Stimulated activated CD4-positive, alpha-beta T cell treated with anti-CD3 and anti-CD28 coated beads, Interleukin-1b, Interleukin-23, amount 100 ng/mL, for 1 hour (primary cell): ENCODE data around the gene MYO18B.

Source experiments
- DNase-seq, 2 donors: peaks; one replicate each; pipeline ENCODE4 v3.0.0-alpha.2; 2020; ENCODE audit warnings: low read depth in 2 of 2

MYO18B gene

DNA sequence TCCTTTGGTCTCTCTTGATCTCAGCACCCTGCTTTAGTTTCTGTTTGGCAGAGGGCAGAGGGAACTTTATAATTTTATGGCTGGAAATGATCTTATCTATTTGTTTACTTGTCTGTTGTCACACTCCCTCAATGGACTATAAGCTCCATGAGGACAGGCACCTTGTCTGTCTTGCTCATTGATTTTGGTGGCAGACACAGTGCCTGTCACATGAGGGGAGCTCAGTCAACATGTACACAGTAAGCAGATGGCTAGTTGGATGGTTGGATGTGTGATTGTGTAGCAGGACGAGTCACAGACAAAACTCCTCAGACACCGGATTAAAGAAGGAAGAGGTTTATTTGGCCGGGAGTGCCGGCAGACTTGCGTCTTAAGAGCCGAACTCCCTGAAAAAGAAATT, 80.4 kb downstream of the MYO18B start:
- DNase-seq = no peak

DNA sequence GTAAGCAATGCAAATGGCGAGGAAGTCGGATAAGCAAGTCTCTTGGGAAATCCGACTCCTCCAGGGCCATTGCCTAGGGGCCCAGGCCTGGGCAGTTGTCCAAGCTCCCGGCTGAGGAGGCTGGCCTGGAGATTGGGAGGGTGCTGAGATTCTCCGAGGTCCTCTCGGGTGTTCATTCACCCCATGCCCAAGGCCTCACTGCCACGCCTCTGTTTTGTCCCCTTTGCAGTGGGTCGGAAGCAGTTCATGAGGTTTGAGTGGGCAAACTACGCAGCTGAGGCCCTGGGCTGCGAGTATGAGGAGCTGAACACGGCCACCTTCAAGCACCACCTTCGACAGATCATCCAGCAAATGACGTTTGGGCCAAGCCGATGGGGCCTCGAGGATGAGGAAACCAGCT, 81.3 kb downstream of the MYO18B start:
- no peak for DNase-seq

DNA sequence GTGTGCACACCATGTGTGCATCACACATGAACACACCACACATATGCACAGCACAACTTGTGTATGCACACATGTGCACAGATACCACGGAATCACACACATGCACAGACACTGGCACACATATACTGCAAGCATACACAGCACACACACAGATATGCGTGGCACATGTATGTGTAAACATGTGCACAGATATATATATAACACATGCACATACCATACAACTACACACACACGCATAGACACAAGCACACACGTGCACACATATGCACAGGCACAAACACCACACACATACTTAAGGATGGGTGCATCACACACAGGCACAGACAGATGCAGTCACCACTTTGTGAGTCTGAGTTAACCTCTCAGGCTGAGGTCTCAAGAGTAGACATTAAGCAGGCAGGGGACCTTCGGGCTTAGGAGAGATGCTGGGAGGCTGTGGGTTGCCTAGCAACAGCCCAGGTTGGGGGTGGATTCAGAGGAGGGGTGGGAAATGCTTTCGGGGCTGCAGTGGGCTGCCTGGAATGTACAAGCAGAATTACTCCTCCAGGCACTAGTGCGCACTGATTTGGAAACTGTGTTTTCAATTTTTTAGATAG, 82.9 kb downstream of the MYO18B start:
- no peak for DNase-seq

DNA sequence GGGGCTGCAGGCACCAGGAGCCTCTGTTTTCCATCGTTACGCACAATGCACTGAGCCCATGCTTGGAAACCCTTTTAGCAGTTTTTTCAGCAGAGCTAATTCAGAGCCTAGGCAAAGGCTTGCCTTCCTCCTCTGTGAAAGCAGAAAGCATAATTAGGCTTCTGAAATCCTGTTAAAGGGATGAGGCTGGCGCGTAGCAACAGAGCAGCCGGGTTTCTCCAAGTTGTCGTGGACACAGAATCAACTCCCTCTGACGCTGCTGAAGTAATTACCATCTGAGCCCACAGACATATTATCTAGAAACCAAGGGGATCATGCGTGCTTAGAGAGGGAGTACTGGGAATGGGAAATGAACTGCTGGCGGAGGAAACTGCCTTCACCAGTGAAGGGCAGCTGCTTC, 85.4 kb downstream of the MYO18B start:
- no peak for DNase-seq

DNA sequence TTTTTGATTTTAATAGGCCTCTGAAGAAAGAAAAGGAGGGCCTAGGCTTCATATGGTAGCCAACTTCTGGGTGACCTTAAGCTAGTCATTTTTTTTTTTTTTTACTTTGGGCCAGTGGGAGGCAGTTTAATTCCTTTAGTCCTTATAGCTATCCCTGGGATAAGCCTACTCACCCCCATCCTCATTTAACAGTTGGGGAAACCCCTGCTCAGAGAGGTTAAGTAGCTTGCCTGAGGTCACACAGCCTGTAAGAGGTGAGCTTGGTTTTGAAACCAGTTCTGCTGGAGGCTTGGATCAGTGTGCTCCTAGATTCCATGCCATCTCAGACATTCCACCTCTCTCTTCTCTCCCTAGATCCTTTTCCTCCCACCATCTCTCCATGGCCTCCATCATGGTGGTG, 86.4 kb downstream of the MYO18B start:
- no peak for DNase-seq

DNA sequence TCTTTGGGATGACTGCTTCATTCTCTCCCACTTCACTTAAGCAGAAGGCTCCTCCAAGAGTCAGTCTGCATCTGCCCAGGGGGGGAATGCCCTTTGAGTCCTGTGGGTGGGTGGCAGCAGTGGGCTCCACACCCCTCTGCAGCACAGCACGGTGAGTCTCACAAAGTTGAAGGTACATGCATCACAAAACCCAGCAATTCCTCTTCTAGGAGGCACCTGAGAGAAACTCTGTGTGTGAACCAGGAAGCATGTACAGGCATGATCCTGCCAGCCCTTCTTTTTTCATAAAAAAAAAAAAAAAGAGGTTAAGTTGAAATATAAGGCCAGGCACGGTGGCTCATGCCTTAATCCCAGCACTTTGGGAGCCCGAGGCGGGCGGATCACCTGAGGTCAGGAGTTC, 87.2 kb downstream of the MYO18B start:
- no peak for DNase-seq

DNA sequence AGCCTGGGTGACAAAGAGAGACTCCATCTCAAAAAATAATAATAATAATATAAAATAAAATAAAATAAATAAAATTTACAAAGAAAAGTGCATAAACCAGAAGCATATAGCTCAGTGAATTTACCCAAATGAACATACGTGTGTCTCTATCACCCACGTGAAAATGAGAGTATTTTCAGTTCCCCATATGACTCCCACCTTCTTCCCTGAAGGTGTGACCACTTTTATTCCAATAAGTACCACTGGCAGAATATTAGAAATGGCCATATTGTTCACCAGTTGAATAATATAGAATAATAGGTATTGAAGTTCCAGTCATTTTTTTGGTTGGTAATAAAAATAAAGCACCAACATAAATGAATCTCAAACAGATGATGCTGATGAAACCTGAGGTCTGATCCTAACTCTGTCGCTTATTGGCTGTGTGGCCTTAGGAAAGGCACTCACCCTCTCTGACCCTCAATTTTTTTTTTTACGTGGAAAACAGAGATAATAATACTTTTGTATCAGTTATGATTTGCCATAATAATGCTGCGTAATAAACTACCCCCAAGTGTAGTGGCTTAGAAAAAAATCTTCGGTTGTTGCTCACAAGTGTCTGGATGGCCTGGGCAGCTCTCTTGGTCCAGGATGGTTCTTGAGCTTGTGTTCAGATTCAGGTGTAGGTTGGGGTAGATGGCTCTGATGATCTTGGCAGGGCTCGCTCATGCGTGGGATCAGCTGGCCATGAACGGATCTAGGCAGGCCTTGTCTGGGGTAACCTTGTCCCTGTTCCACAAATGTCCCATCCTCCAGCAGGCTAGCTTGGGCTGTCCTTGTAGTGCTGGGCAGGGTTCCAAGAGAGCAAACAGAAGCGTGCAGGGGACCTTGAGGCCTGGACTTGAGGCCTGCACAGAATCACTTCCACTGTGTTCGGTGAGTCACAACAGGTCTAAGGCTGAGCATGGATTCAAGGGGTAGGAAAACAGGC, 88.1 kb downstream of the MYO18B start:
- no peak for DNase-seq

DNA sequence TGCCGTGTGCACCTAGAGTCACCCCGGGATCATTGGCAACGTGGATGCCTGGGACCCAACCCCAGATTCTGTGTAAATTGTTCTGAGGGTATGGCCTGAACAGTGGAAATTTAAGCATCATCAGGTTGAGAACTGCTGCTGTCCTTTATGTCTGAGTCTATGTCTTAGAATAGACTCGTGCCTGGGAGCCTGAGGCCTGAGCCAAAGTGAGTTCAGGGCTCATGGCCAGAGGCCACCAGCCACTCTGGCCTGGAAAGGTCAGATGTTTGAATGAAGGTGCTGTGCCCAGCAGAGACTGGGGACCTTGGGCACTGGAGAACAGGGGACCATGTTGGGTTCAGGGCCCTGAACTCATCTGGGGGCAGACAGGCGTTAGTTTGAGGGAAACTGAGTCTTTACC, 91.1 kb downstream of the MYO18B start:
- DNase-seq = no peak

DNA sequence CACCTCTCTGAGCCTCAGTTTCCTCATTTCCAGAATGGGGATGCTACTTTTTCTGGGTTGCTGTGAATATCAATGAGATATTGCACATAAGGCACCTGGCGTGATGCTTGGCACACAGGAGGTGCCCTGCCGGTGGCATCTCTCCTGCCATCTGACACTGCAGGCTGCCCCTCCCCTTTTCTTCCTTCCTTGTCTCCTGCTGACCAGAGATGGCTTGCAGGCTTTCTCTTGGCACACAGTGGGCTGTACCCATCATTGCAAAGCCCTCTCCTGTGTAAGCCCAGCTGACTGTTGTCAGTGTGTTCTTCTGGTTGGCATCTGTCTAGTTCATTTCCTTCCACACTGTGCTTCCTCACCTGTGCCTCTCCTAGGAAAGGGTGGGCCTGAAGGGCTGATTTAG, 91.7 kb downstream of the MYO18B start:
- DNase-seq = no peak

DNA sequence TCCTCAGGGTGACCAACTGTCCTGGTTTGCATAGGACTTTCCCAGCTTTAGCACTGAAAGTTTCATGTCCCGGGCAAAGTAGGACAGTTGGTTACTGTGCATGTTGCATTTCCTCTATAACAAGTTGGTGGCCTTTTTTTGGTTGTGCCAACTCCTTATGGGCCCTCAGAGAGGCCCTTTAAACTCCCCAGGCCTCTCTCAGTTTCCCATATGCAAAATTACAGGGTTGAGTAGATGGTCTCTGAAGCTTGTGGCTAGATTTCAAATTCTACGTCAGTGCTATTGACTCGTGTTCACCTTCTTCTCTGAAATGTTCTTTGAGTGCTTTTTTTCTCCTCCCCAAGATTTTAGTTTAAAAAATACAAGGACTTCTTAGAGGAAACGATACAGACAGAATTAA, 92.5 kb downstream of the MYO18B start:
- no peak for DNase-seq

DNA sequence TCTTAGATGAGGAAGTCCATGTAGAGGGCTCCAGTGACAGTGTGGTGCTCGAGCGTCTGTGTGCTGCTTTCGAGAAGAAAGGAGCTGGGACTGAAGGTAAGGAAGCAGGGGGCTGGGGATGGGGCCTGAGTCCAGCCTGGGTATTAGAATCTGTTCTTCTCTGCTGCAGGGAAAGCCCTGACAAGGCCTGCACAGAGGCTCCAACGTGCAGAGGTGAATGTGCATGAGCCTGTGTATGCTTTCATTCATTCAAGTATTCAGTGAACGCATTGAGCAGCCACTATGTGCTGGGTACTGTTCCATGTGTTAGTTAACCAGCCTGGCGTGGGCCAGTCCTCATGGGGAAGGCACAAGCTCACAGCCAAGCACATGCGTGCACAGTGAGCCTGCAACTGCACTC, 93.4 kb downstream of the MYO18B start:
- DNase-seq = no peak

DNA sequence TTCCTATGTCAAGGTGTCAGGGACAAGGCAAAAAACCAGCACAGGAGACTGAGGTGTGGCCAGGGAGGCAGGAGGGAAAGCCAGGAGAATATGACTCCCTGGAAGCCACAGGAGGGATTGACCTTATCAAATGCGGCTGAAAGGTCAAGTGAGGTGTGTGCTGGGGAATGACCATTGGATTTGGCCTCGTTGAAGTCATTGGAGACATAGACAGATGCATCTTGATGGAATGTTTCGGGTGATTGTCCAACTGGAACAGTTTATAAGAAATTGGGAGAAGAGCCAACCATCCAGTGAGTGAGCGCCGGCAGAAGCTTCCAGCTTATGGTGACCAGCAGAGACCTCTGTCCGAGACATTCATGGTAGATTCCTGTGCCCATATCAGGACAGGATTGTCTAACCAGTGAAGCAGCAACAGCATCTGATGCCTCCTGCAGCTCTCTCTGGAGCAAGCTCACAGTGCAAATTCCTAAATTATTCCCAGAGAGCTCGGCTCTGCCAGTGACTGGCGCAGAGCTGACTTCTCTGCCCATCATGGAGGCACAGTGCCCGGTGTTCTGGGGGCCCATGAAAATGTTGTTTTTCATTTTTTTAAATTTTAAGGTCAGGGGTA, 95.4 kb downstream of the MYO18B start:
- DNase-seq = no peak

DNA sequence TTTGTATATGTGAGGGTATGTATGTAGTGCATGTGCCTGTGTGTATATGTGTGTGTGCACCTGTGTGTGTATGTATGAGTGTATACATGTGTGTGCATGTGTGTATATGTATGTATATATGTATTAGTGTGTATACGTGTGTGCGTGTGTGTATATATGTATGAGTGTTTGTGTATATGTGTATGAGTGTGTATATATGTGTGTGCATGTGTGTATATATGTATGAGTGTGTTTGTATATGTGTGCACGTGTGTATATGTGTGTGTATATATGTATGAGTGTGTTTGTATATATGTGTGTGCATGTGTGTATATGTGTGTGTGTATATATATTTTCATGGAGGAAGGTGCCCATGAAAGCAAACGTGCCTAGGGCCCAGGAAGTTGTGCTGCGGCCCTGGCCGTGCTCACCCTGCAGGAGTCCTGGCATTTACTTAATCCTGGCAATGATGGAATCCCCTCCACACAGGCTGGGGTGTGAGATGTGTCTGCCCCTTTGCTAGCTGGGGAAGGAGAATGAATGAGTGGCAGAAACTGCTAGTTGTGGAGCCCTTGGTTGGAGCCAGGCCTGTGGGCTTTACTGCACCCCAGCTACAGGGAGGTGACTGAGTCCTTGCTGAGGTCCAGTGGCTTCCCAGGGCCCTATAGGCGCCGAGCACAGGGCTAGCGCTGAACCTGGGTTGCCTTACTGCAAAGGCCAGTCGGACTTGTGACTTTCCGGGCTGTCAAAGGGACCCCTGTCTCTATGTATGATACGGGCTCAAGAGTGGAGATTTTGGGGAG, 97.2 kb downstream of the MYO18B start:
- no peak for DNase-seq

DNA sequence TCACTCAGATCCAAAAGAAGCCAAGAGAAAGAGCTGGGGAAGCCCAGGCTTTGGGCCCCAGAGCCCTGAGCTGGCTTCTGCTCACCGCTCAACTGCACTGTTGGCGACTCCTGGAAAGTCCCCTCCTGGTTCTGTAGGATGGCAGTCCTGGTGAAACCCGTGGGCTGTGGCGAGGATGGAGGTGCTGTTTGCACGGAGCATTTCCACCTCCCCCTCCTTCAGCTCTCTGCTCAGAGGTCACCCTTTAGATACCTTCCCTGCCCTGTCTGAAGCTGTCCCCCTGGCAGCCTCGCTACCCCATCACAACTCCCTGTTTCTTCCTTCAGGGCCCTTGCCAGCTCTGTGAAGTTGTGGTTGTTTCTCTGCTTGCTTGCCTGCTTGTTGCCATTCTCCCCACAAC, 97.8 kb downstream of the MYO18B start:
- DNase-seq = no peak

DNA sequence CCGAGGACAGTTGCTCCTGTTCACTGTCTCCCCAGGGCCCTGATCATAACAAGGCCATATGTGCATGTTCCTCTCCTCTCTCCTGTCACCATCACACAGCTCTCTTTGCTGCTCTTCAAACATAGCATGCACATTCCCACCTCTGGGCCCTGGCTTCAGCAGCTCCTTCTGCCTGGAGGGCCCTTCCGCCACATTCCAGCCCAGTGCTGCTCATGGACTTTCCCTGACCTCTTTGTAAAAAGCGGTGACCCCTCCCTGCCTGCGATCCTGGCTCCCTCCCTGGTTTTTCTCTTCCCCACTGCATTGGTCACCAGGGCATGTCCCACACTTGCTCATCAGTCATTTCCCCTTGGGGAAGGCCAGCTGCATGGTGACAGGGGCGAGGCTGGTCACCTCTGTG, 98.2 kb downstream of the MYO18B start:
- DNase-seq = no peak

DNA sequence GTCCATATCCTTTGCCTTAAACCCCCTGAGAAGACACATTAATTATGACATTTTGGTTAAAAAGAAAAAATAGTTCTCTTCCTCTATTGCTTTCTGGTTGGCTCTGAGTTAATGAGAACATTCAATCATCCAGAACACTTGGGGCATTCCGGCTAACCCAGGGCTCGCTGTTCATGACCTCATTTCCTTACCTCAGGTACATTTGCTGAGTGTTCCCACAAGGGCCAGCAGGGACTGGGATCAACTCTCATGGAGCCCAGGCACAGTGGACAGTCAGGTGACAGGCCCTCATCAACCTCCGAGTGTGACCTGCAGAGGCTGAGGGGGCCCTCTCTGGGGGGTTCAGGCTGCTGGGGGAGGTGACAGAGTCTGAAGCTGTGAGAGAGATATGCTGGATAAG, 98.9 kb downstream of the MYO18B start:
- DNase-seq = no peak

DNA sequence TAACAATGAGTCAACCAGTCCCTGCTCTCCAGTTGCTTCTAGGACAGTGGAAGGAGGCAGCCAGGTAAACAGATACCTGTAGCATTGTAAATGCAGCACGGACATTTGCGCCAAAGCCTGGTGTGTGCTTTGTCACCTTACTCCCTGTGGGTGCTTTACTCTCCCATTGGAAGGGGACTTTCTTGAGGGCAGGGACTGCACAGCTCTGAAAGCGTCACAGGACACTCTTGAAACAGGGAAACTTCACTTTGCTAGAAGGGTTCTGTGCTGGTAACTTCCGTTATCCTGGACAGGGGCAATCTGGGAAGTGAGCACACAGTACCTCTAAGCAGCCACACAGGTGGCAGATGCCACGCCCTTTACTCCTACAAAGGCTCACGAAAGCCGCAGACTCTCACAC, 99.8 kb downstream of the MYO18B start:
- DNase-seq = no peak

DNA sequence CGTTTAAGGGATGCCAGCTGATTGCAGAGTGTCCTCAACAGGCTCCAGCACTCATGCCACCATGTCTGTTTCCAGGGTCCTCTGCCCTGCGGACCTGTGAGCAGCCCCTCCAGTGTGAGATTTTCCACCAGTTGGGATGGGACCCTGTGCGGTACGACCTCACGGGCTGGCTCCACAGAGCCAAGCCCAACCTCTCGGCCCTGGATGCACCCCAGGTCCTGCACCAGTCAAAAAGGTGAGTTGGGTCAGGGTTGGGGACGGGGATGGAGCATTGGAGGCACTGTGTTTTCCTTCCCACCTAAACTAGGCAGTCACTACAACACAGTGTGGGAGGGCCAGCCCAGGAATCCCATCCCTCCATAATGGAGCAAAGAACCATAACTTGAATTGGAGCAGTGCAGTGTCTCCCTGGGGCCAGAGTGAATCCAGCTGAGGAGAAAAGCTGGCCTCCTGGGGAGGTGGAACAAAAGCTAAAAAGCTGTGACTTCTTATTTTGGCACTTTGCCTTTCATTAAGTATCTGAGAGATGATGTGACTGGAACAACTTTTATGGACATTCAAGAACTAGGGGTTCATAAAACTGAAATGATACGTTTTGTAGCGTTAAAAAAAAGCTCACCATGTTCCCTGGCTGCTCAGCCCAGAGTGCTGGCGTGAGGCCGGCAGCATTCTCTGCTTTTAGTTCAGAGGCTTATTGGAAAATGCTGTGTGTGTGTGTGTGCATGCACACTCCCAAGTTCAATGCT, 101.8 kb downstream of the MYO18B start:
- no peak for DNase-seq

DNA sequence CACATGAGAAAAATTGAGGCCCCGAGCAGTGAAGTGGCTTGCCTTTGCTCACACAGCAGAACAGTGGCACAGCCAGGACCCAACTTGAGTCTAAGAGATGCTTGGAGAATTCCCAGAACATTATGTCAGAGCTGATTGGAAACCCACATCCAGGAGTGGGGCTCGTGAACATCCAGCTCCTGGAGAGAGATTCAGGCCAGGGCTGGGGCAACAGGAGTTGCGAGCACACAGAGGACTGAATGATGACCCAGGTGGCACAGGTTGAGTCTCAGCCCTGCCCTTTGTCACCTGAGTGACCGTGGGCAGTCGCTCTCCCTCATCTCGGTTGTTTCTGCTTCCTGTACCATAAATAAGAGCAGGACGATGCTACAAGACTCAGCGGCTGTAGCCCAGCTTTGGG, 102.6 kb downstream of the MYO18B start:
- no peak for DNase-seq

DNA sequence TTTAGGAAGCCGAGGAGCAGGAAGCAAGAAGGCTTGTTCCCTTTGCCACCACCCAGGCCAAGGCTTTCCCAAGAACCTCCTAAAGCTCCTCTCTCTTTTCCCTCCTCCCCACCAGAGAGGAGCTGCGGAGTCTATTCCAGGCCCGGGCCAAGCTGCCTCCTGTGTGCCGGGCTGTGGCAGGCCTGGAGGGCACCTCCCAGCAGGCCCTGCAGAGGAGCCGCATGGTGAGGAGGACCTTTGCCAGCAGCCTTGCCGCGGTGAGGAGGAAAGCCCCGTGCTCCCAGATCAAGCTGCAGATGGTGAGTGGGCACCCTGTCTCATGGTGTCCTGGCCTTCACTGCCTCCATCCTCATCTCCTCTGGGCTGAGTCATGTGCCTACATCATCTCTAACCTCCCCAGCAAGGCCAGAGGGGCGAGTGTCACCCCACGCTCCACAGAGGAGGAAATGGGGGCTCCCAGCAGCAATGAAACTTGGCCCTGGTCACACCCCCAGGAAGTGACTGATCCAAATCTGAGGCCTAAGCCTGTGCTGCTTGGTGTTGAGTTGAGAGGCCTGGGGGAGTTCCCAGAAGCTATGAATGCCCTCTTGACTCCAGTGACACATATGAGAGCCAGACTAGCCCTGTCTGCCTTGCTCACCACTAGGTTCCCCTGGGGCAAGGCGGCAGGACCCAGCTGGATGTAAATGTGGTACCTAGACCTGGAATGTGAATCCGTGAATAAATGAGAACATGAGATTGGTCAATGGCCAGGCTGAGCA, 104.2 kb downstream of the MYO18B start:
- DNase-seq = no peak

DNA sequence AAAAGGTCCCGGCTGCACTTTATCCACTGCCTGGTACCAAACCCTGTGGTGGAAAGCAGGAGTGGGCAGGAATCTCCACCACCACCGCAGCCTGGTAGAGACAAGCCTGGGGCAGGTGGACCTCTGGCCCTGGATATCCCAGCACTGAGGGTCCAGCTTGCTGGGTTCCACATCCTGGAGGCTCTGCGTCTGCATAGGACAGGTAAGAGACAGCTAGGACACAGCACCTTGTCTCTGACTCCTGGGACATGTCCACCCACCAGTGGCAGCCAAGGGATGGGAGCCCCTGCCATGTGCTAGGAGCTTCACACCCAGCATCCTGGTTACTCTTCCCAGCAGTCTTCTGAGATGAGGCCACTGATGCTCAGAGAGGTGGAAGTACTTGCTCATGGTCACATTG, 105.5 kb downstream of the MYO18B start:
- no peak for DNase-seq
